HG03066 (cell line): ENCODE results near the gene PROS1.
"Not testable (repeated sequence)": the region's sequence is repeated elsewhere in the genome, so short reads cannot be mapped to it uniquely, and the experiment has no call there.

Experiments
- ATAC-seq: cut with Tn5 transposase; IDR thresholded peaks from one replicate; pipeline ENCODE4 v1.9.1; 2021; ENCODE audit warnings: low read depth; ENCODE audit not compliant: unreplicated experiment

The PROS1 gene

GRCh38 chr3:93906245-93906644 is 67.5 kb downstream of the PROS1 start:
- ATAC-seq, result no peak

DNA sequence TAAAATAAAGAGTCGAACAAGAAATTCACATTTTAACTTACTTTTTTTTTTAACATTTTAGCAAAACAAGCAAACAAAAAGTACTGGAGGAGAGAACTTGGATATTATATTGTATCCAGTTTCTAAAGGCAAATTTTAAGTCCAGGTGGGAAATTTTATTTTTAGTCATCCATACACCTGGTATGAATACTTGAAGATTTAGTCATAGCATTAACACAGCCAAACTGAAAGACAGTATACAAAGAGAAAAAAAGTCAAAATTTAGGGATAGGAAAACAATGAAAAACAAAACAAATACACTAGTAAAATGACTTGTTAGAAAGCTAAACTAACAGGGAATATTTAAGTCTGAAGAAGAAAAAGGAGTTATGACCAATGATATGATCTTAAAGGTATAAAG is 69.1 kb downstream of the PROS1 start:
- no peak for ATAC-seq

GRCh38 chr3:93878250-93879017 is 95.3 kb downstream of the PROS1 start:
- not testable (repeated sequence) for ATAC-seq

DNA sequence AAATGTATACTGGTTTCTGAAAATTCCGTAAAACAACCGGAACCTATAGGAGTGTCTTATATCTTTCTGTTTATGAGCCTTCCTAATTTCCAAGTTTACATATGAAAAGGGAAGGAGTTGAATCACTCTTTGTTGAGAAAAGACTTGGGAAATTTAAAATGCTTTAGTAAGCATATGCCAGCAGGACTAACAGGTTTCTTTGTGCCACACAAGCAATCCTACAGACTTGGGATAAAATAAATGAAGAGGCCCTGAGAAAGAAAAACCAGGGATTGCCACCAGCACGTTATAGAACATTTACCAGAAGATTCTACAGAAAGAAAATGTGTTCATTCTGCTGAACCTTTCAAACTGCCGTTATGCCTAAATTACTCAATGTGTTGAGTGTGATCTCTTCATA is 96.3 kb downstream of the PROS1 start:
- ATAC-seq, result not testable (repeated sequence)

- not testable (repeated sequence) for ATAC-seq
These were observed 100.3 kb downstream of the PROS1 start for GRCh38 chr3:93873412-93873811.

DNA sequence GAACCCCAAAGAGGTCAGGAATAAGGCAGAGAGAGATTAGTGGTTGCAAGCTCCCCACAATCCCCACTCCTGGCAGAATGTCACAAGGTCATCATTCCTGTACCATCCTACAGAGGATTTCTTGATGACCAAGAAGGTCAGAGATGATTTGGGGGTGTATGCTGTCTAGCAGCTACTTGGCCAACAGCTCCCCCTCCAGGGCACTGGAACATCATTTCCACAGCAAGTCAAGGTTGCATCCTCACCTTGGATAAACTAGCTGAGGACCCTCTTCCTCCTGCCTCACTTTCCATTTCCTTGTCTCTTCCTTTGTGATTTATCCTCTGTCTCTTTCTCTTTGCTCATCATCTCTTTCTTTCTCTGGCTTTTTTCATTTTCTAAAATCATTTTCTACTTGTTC is 106.3 kb downstream of the PROS1 start:
- ATAC-seq, result no peak

GRCh38 chr3:93861017-93861416 is 112.7 kb downstream of the PROS1 start:
- ATAC-seq, result no peak

GRCh38 chr3:93855401-93855800 is 118.3 kb downstream of the PROS1 start:
- no peak for ATAC-seq

DNA sequence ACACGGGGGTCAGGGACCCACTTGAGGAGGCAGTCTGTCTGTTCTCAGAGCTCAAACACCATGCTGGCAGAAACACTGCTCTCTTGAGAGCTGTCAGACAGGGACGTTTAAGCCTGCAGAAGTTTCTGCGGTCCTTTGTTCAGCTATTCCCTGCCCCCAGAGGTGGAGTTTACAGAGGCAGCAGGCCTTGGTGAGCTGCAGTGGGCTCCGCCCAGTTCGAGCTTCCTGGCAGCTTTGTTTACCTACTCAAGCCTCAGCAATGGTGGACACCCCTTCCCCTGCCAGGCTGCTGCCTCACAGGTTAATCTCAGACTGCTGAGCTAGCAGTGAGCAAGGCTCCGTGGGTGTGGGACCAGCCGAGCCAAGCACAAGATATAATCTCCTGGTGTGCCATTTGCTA is 121.5 kb downstream of the PROS1 start:
- ATAC-seq, result not testable (repeated sequence)

DNA sequence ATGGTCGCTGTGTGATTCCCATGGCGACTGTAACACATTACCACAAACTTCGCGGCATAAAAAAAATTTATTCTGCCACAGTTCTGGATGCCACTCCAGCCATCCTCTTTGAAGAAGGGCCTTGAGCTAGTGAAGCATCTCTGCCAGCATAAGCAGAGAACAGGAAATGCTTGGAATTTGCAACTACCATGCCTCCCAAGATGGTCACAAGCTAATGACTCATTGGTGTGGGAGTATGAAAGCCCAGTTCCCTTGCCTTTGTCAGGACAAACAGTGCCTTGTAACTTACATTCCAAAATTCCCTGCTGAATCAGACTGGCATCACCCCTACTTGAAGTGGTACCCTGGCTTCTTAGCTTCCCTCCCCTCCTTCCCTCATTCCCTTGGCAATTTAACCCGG is 129.7 kb downstream of the PROS1 start:
- no peak for ATAC-seq

GRCh38 chr3:93839193-93839592 is 134.5 kb downstream of the PROS1 start:
- not testable (repeated sequence) for ATAC-seq
